Measurements from ENCODE around the gene KIAA1217. TPM values are rescaled to one million over a fixed set of nuclear protein-coding genes. Genes with fewer than 3 reads are reported as not detected.

The KIAA1217 gene
- total and polyA plus RNA-seq, 9 of the 15 experiments (the other 6 are each of a cell fraction or from before 2014, with no cell fraction given) = 0.04 TPM; not detected in 8

DNA sequence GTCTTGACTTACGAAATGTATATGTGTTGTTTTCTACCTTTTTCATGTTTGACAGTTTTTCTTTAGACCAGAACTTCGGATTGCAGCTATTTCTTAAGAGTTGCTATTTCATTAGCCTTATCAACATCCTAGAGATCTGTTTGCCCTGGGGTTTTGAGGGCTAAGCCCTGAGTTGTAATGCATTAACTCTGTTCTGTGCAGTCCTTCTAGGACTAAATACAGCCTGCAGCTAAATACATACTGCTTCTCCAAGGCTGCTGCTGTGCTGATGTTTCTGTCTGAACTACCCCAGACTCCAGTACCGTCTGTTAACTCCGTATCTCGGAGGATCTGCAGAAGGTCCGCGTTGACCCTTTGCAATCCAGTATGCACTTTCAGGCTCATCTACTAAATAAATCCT is 26.5 kb downstream of the KIAA1217 start:
- no peak for FAIRE-seq
- no TSS peak for BruUV-seq (replicated peaks)

More for the DNA sequence above, 26.5 kb downstream of the KIAA1217 start:
- Histone ChIP-seq H3K27me3 (ENCODE audit: control insufficient read depth in 2 of 2, insufficient read depth in 2 of 2, low read length in 2 of 2) (no peaks in the 10 kb centered on the region; a peak in 1 of 5 replicates), H3K27ac (ENCODE audit: extremely low read depth, low read depth, low read length) (no peak overlapping the region), H3K9me1 (ENCODE audit: control insufficient read depth, insufficient read depth, low read length) (no peaks in the 10 kb centered on the region), H3K9ac (ENCODE audit: insufficient read depth in 1 of 2, low read depth in 2 of 2, low read length in 2 of 2) (no peak overlapping the region), H3K9me3 (replicated peaks; ENCODE audit: control insufficient read depth, insufficient read depth, low read depth, low read length) (no peaks in the 10 kb centered on the region), H3K36me3 (ENCODE audit: control insufficient read depth, insufficient read depth, low read length) (no peaks in the 10 kb centered on the region), H3K4me3 (no peak overlapping the region), H3K4me2 (ENCODE audit: insufficient read depth, low read length) (no peak overlapping the region), H2AFZ (ENCODE audit: low read depth, low read length) (no peak overlapping the region), H4K20me1 (replicated peaks; ENCODE audit: control insufficient read depth, insufficient read depth, low read length) (no peaks in the 10 kb centered on the region), H3K79me2 (ENCODE audit: control insufficient read depth, insufficient read depth, low read length) (no peaks in the 10 kb centered on the region), H3K4me1 (replicated peaks in 1 of 2; ENCODE audit: control insufficient read depth in 2 of 2, insufficient read depth in 2 of 2, low read length in 2 of 2) (no peaks in the 10 kb centered on the region)
- DNase-seq (ENCODE audit: extremely low read depth in 1 of 4, low spot score in 3 of 4) = no peak
- in situ Hi-C loops (cut with MboI) (no loop called here), intact Hi-C loops (cut with micrococcal nuclease) (no loop called here)
- TF ChIP-seq ZFP30 (CRISPR knock-in tag; IDR thresholded peaks at IDR 0.05; ENCODE audit: borderline replicate concordance) (no peak), POLR2AphosphoS5 (IDR thresholded peaks at IDR 0.05; ENCODE audit: control insufficient read depth, insufficient read depth, low read depth, low read length) (no peak), SAFB (IDR thresholded peaks at IDR 0.05; ENCODE audit: borderline replicate concordance, low read depth, low read length) (no peak), ZNF384 (IDR thresholded peaks at IDR 0.05; ENCODE audit: low read depth, low read length) (no peak), HNRNPUL1 (IDR thresholded peaks at IDR 0.05; ENCODE audit: low read length) (no peak), POLR2G (IDR thresholded peaks at IDR 0.05; ENCODE audit: low read depth, low read length) (no peak), HLTF (IDR thresholded peaks at IDR 0.05) (no peak), CHD1 (IDR thresholded peaks at IDR 0.05; ENCODE audit: low read length) (no peak), KAT2B (IDR thresholded peaks at IDR 0.05; ENCODE audit: low read depth, low read length) (no peak), ETV5 (CRISPR knock-in tag; IDR thresholded peaks at IDR 0.05; ENCODE audit: low read depth) (no peak), NFXL1 (CRISPR knock-in tag; IDR thresholded peaks at IDR 0.05) (no peak), POLR2AphosphoS2 (IDR thresholded peaks at IDR 0.05; ENCODE audit: low read length) (no peak), HDAC6 (IDR thresholded peaks at IDR 0.05; ENCODE audit: low read depth, low read length) (no peak), PML (IDR thresholded peaks at IDR 0.05; ENCODE audit: low read length) (no peak)
- TF ChIP-seq, protein P1, sequence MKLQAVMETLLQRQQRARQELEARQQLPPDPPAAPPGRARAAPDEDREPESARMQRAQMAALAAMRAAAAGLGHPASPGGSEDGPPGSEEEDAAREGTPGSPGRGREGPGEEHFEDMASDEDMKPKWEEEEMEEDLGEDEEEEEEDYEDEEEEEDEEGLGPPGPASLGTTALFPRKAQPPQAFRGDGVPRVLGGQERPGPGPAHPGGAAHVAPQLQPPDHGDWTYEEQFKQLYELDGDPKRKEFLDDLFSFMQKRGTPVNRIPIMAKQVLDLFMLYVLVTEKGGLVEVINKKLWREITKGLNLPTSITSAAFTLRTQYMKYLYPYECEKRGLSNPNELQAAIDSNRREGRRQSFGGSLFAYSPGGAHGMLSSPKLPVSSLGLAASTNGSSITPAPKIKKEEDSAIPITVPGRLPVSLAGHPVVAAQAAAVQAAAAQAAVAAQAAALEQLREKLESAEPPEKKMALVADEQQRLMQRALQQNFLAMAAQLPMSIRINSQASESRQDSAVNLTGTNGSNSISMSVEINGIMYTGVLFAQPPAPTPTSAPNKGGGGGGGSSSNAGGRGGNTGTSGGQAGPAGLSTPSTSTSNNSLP (IDR thresholded peaks at IDR 0.05; ENCODE audit: borderline replicate concordance, low read depth, low read length) = no peak
- TF ChIP-seq, protein P2, sequence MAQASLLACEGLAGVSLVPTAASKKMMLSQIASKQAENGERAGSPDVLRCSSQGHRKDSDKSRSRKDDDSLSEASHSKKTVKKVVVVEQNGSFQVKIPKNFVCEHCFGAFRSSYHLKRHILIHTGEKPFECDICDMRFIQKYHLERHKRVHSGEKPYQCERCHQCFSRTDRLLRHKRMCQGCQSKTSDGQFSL (CRISPR knock-in tag; IDR thresholded peaks at IDR 0.05) = no peak
- TF ChIP-seq, protein P2 (tag; IDR thresholded peaks at IDR 0.05) = no peak
- TF ChIP-seq, protein P3, sequence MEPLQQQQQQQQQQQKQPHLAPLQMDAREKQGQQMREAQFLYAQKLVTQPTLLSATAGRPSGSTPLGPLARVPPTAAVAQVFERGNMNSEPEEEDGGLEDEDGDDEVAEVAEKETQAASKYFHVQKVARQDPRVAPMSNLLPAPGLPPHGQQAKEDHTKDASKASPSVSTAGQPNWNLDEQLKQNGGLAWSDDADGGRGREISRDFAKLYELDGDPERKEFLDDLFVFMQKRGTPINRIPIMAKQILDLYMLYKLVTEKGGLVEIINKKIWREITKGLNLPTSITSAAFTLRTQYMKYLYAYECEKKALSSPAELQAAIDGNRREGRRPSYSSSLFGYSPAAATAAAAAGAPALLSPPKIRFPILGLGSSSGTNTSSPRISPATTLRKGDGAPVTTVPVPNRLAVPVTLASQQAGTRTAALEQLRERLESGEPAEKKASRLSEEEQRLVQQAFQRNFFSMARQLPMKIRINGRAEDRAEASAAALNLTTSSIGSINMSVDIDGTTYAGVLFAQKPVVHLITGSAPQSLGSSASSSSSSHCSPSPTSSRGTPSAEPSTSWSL (CRISPR knock-in tag; IDR thresholded peaks at IDR 0.05; ENCODE audit: borderline replicate concordance) = no peak
- TF ChIP-seq, protein P4, sequence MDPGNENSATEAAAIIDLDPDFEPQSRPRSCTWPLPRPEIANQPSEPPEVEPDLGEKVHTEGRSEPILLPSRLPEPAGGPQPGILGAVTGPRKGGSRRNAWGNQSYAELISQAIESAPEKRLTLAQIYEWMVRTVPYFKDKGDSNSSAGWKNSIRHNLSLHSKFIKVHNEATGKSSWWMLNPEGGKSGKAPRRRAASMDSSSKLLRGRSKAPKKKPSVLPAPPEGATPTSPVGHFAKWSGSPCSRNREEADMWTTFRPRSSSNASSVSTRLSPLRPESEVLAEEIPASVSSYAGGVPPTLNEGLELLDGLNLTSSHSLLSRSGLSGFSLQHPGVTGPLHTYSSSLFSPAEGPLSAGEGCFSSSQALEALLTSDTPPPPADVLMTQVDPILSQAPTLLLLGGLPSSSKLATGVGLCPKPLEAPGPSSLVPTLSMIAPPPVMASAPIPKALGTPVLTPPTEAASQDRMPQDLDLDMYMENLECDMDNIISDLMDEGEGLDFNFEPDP (CRISPR knock-in tag; IDR thresholded peaks at IDR 0.05) = no peak
- WGBS (ENCODE audit: insufficient coverage, low coverage, missing lambda C conversion rate) = under 1% methylated on average over 7 of the region's 7 CpGs
- POLR2A ChIA-PET = no interaction called here
- CTCF ChIA-PET (ENCODE audit: low intra/inter-chr PET ratio) = no interaction called here
- ATAC-seq = no peak
